H1 (cell line): ENCODE results near the gene RMRP. TPM values are rescaled to one million over a fixed set of nuclear protein-coding genes. Genes with fewer than 3 reads are reported as not detected.

Experiments used
- CTCF ChIA-PET: fragments of 300-600 bp; sonication (Branson Sonifier 250); formaldehyde crosslinking; loops from one replicate; lab custom pipeline; 2021; ENCODE audit not compliant: partially characterized antibody; lab: Charles Lee
- POLR2A ChIA-PET: fragments of 300-600 bp; sonication (Branson Sonifier 250); formaldehyde crosslinking; loops from one replicate; lab custom pipeline; 2021; ENCODE audit warnings: inconsistent platforms; ENCODE audit not compliant: partially characterized antibody; lab: Charles Lee
- DNase-seq, 2 experiments: peaks; one replicate each; pipeline versions ENCODE4 v3.0.0 to v3.0.0-alpha.2; 2010 to 2022; ENCODE audit warnings: low spot score in 2 of 2, low read depth in 1 of 2, mixed read lengths in 1 of 2
- FAIRE-seq: peaks from 2 replicates; lab custom pipeline; 2011; peaks lifted over from hg19 to GRCh38; lab: Jason Lieb, UNC
- H2AFZ ChIP-seq: 2 replicates; pipeline ENCODE4 v1.8.1; 2012; ENCODE audit warnings: low read length, inconsistent platforms
- H2AK5ac ChIP-seq: 2 replicates; pipeline ENCODE4 v1.6.1; 2013; ENCODE audit warnings: low read depth, low read length
- H2BK120ac ChIP-seq: replicated peaks from 2 replicates; pipeline ENCODE3; 2013; ENCODE audit warnings: low read depth, low read length, inconsistent platforms
- H2BK12ac ChIP-seq: 2 replicates; pipeline ENCODE4 v1.6.1; 2013; ENCODE audit warnings: low read depth, low read length
- H2BK15ac ChIP-seq: 2 replicates; pipeline ENCODE4 v1.6.1; 2013; ENCODE audit warnings: low read length
- H2BK20ac ChIP-seq: 2 replicates; pipeline ENCODE4 v1.6.1; 2013; ENCODE audit warnings: low read length
- H2BK5ac ChIP-seq: 2 replicates; pipeline ENCODE4 v1.6.1; 2013; ENCODE audit warnings: low read depth, low read length
- H3K14ac ChIP-seq: 2 replicates; pipeline ENCODE4 v1.6.1; 2013; ENCODE audit warnings: inconsistent platforms; ENCODE audit not compliant: insufficient read length
- H3K18ac ChIP-seq: 2 replicates; pipeline ENCODE4 v1.6.1; 2013; ENCODE audit warnings: low read length; ENCODE audit errors: extremely low read depth
- H3K23ac ChIP-seq: 2 replicates; pipeline ENCODE4 v1.6.1; 2013; ENCODE audit warnings: inconsistent platforms; ENCODE audit not compliant: insufficient read length
- H3K23me2 ChIP-seq: 2 replicates; pipeline ENCODE4 v1.6.1; 2013; ENCODE audit warnings: low read depth, low read length
- H3K27ac ChIP-seq: 2 replicates; pipeline ENCODE4 v1.6.1; 2011; ENCODE audit warnings: low read depth, low read length, inconsistent platforms
- H3K27me3 ChIP-seq, 4 experiments: replicated peaks in 1 of 4; 1 replicate in 1 of 4; 2 replicates in 3 of 4; pipeline versions ENCODE4 v1.6.1 to v1.8.1; 2011 to 2013; ENCODE audit warnings: low read length in 3 of 4, mild to moderate bottlenecking in 3 of 4, inconsistent platforms in 2 of 4, mixed read lengths in 2 of 4, moderate library complexity in 1 of 4; ENCODE audit not compliant: control insufficient read depth in 3 of 4, insufficient read depth in 3 of 4; ENCODE audit errors: extremely low read depth in 1 of 4
- H3K36me3 ChIP-seq, 4 experiments: 2 replicates each; pipeline versions ENCODE4 v1.6.1 to v1.8.1; 2011 to 2013; ENCODE audit warnings: mild to moderate bottlenecking in 4 of 4, low read length in 3 of 4, moderate library complexity in 2 of 4, control low read depth in 1 of 4, inconsistent platforms in 1 of 4; ENCODE audit not compliant: insufficient read depth in 4 of 4, control insufficient read depth in 2 of 4
- H3K4ac ChIP-seq: replicated peaks from 2 replicates; pipeline ENCODE3; 2013; ENCODE audit warnings: low read length, low read depth, mixed read lengths, inconsistent platforms; ENCODE audit not compliant: insufficient read length
- H3K4me1 ChIP-seq, 4 experiments: replicated peaks in 1 of 4; 1 replicate in 1 of 4; 2 replicates in 3 of 4; pipeline versions ENCODE4 v1.6.1 to v1.8.1; 2011 to 2013; ENCODE audit warnings: low read length in 3 of 4, inconsistent platforms in 2 of 4, mixed read lengths in 1 of 4; ENCODE audit not compliant: insufficient read depth in 4 of 4, control insufficient read depth in 3 of 4
- H3K4me2 ChIP-seq, 2 experiments: 2 replicates each; pipeline versions ENCODE4 v1.6.1 to v1.8.1; 2011 to 2013; ENCODE audit warnings: low read depth in 2 of 2, low read length in 2 of 2, control low read depth in 1 of 2, inconsistent platforms in 1 of 2, mild to moderate bottlenecking in 1 of 2; ENCODE audit not compliant: insufficient read depth in 1 of 2
- H3K4me3 ChIP-seq, 4 experiments: fragments of 200-600, 300-600 bp in 1 of 4; sonication (generic), shearing (Covaris generic), sonication (Bioruptor Twin) in 1 of 4; 2 replicates each; pipeline versions ENCODE4 v1.5.1 to v1.8.1; 2011 to 2016; ENCODE audit warnings: low read length in 4 of 4, low read depth in 3 of 4, control low read depth in 2 of 4, inconsistent platforms in 2 of 4, mild to moderate bottlenecking in 2 of 4, mixed read lengths in 1 of 4, moderate library complexity in 1 of 4; ENCODE audit not compliant: insufficient read depth in 2 of 4; ENCODE audit errors: extremely low read depth in 1 of 4
- H3K56ac ChIP-seq: replicated peaks from 2 replicates; pipeline ENCODE3; 2013; ENCODE audit warnings: low read depth, mild to moderate bottlenecking, mixed read lengths, low read length, inconsistent platforms; ENCODE audit not compliant: insufficient read length
- H3K79me1 ChIP-seq: 2 replicates; pipeline ENCODE4 v1.6.1; 2013; ENCODE audit warnings: low read depth, low read length, control low read depth
- H3K79me2 ChIP-seq, 2 experiments: 2 replicates each; pipeline versions ENCODE4 v1.6.1 to v1.8.1; 2012 to 2013; ENCODE audit warnings: low read length in 2 of 2, mild to moderate bottlenecking in 2 of 2, inconsistent platforms in 1 of 2; ENCODE audit not compliant: insufficient read depth in 2 of 2, control insufficient read depth in 1 of 2
- H3K9ac ChIP-seq, 4 experiments: replicated peaks in 1 of 4; 1 replicate in 1 of 4; 2 replicates in 3 of 4; pipeline versions ENCODE4 v1.6.1 to v1.8.1; 2011 to 2013; ENCODE audit warnings: low read depth in 3 of 4, low read length in 3 of 4, control low read depth in 2 of 4, mild to moderate bottlenecking in 2 of 4, moderate library complexity in 2 of 4, inconsistent platforms in 1 of 4; ENCODE audit errors: extremely low read depth in 1 of 4
- H3K9me3 ChIP-seq, 2 experiments: 2 replicates each; pipeline versions ENCODE4 v1.6.1 to v1.8.1; 2012 to 2013; ENCODE audit warnings: mild to moderate bottlenecking in 2 of 2, moderate library complexity in 2 of 2, control low read depth in 1 of 2, inconsistent platforms in 1 of 2, low read depth in 1 of 2, low read length in 1 of 2, mixed read lengths in 1 of 2; ENCODE audit not compliant: insufficient read depth in 2 of 2
- H4K20me1 ChIP-seq, 2 experiments: replicated peaks in 1 of 2; 2 replicates each; pipeline versions ENCODE3 to v1.8.1; 2011 to 2013; ENCODE audit warnings: inconsistent platforms in 2 of 2, low read length in 2 of 2, mild to moderate bottlenecking in 1 of 2; ENCODE audit not compliant: insufficient read depth in 2 of 2, control insufficient read depth in 1 of 2
- H4K5ac ChIP-seq: 2 replicates; pipeline ENCODE4 v1.6.1; 2013; ENCODE audit warnings: low read length, low read depth, mixed read lengths, inconsistent platforms; ENCODE audit not compliant: insufficient read length
- H4K8ac ChIP-seq: 2 replicates; pipeline ENCODE4 v1.8.0; 2013; ENCODE audit warnings: mild to moderate bottlenecking, moderate library complexity, low read length, inconsistent platforms; ENCODE audit not compliant: insufficient read depth; ENCODE audit errors: extremely low read depth
- H4K91ac ChIP-seq: replicated peaks from 2 replicates; pipeline ENCODE3; 2013; ENCODE audit warnings: low read length, mixed read lengths, inconsistent platforms; ENCODE audit not compliant: insufficient read length
- BACH1 ChIP-seq: IDR thresholded peaks from 2 replicates; pipeline ENCODE4 v1.6.1; 2012; ENCODE audit warnings: low read length, improper control_type of control experiment
- PHF8 ChIP-seq: fragments of 200-600 bp; sonication (generic); conservative IDR thresholded peaks from 2 replicates; pipeline ENCODE4 v1.7.1; 2012; ENCODE audit warnings: low read depth, mild to moderate bottlenecking, inconsistent platforms, low read length, moderate library complexity
- TEAD4 ChIP-seq: IDR thresholded peaks from 2 replicates; pipeline ENCODE4 v1.6.1; 2012; ENCODE audit warnings: low read depth, low read length, inconsistent platforms, mixed read lengths
- WGBS, 2 experiments: shearing (Covaris generic) in 1 of 2; methylation state at CpG; one replicate each; pipeline versions ENCODE4 v1.1.6 to v1.1.7; 2013 to 2015; ENCODE audit warnings: low lambda C conversion rate in 2 of 2, mixed read lengths in 2 of 2, inconsistent platforms in 1 of 2, low coverage in 1 of 2, missing lambda C conversion rate in 1 of 2; ENCODE audit not compliant: insufficient replicate concordance in 2 of 2, insufficient coverage in 1 of 2, insufficient read length in 1 of 2; ENCODE audit errors: extremely low coverage in 1 of 2, missing lambda C conversion rate in 1 of 2; 5-methylcytosine and 5-hydroxymethylcytosine counted together
- polyA plus RNA-seq, 7 experiments: library from polyadenylated mRNA; depleted of rRNA in 3 of 7; stranded (reverse) in 5 of 7; unstranded in 2 of 7; fragments of >200 nt in 5 of 7; fragments of 200-250 nt in 2 of 7; gene quantifications; 1 replicate in 5 of 7; 2 replicates in 1 of 7; 4 replicates in 1 of 7; pipeline versions ENCODE4 v1.2.1 to v1.2.3, GENCODE V29; 2011 to 2013; ENCODE audit warnings: missing spikeins in 2 of 7, mixed read lengths in 2 of 7
- total RNA-seq: library from RNA; stranded (reverse); fragmentation: NEBNext Ultra II Directional; extraction: Animal tissue kit (Norgen Biotek cat#: 25700); gene quantifications from 2 replicates; pipeline ENCODE4 v1.2.1, GENCODE V29; 2021

Gene RMRP
- total and polyA plus RNA-seq, 2 of the 8 experiments (the other 6 are each of a cell fraction or from before 2014, with no cell fraction given), result 169 to 14,987 TPM

DNA sequence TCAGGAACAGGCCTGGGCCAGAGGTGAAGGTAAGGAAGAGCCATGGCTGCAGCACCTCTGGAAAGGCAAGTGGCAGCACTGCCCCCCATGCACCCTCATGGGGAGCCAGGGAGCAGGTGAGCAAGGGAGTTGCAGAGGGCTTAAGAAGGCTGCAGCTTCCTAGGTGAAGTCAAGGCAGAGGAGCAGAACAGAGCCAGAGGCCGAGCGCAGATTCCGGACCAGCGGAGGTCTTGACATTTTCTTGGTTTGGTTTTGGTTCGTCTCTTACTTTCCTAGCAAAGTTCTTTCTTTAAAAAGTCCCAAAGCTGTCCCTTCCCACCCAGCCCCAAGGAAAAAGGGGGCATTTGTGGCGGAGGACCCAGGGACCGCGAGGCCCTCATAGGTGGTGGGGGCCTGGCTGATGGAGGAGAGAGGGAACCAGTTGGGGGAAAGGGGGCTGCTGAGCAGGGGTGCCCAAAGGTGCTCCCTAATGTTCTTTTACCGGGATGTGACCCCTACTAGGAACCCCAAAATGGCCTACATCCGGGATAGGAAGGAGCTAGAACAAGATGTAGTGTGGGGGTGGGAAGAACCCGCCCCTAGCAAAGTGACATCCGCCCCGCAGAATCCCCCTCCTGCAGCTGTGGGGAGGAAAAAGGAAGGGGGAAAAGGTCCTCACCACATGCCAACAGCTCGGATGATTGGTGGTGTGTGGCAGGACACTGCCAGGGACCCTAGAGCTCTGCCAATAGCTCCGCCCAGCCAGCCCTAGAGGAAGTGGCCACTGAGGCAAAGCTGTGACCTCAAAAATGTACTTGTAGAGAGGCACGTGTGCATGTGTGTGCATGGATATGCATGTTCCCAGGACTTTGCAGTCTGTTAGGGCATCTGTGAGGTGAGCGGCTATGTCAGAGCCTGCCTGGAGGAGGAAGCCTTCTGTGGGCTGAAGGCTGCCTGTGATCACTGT is 38.7 kb downstream of the RMRP start:
- WGBS, 2 experiments, result 85% methylated on average over 14 of the region's 17 CpGs; no CpG with 5 or more reads in 1 of the 2 experiments
- no peak for FAIRE-seq

More for the DNA sequence above, 38.7 kb downstream of the RMRP start:
- Histone ChIP-seq H2BK20ac (no peak overlapping the region), H3K9me3 (no peaks in the 10 kb centered on the region), H3K27ac (no peak overlapping the region), H3K27me3 (peaks cover 0 to 18% (median 14%) of the 10 kb centered on the region in 4 experiments; a peak in 4 of 7 replicates), H4K91ac (no peak overlapping the region), H4K5ac (no peak overlapping the region), H4K20me1 (no peaks in the 10 kb centered on the region), H3K79me1 (no peaks in the 10 kb centered on the region), H3K18ac (no peak overlapping the region), H3K79me2 (no peaks in the 10 kb centered on the region), H3K4me1 (peaks cover 0 to 9% (median 5%) of the 10 kb centered on the region in 4 experiments; a peak in 4 of 7 replicates), H2BK5ac (no peak overlapping the region; the same call in 1 of the 2 replicates), H2AFZ (no peak overlapping the region), H3K23me2 (peaks cover 9% of the 10 kb centered on the region), H3K56ac (no peak overlapping the region), H3K36me3 (no peaks in the 10 kb centered on the region), H3K9ac (no peak overlapping the region), H3K4me3 (no peak overlapping the region), H3K14ac (no peak overlapping the region), H2BK120ac (no peak overlapping the region), H3K23ac (no peak overlapping the region), H2AK5ac (no peak overlapping the region), H2BK12ac (no peak overlapping the region), H4K8ac (no peak overlapping the region), H3K4me2 (no peak overlapping the region)
- no peak for DNase-seq
- ChIA-PET CTCF (interaction anchor here (0.8 to 4.1 kb wide), 9 partner anchors 8 to 138 kb away, joined by 3 to 21 read pairs (median 5); partner anchors contain the start of genes ARHGEF39 and TESK1), POLR2A (interaction anchor here (0.9 to 1.2 kb wide), 3 partner anchors 28 to 32 kb away, joined by 3 read pairs; partner anchors contain the start of gene SIT1)
- no peak for TF ChIP-seq PHF8
- TF ChIP-seq BACH1, result no peak
- TF ChIP-seq TEAD4, result no peak
- TF ChIP-seq, all 59 proteins: peak for 0
- H2BK15ac ChIP-seq, result peak overlapping the region; percentile 90; the same call in 1 of the 2 replicates
- no peak overlapping the region for H3K4ac ChIP-seq
